DND-41 (cell line): Measurements from ENCODE around the gene XKR7.

Experiments used
- ATAC-seq: fragments of 200-7000 bp; cut with Tn5 transposase; 3 replicates; pipeline ENCODE4 v1.9.1; 2021; ENCODE audit warnings: low read depth; ENCODE audit not compliant: insufficient read depth
- DNase-seq: peaks from one replicate; pipeline ENCODE4 v3.0.0-alpha.2; 2020
- H2AFZ ChIP-seq: 2 replicates; pipeline ENCODE4 v1.6.0; 2012; ENCODE audit warnings: low read depth, low read length
- H3K27ac ChIP-seq: 2 replicates; pipeline ENCODE4 v1.5.1; 2012; ENCODE audit warnings: low read length, inconsistent platforms
- H3K27me3 ChIP-seq: fragments of 200-600 bp; sonication (generic); 2 replicates; pipeline ENCODE4 v1.6.0; 2012; ENCODE audit warnings: low read length, mild to moderate bottlenecking, inconsistent platforms; ENCODE audit not compliant: insufficient read depth, poor library complexity
- H3K36me3 ChIP-seq: 2 replicates; pipeline ENCODE4 v1.5.1; 2012; ENCODE audit warnings: low read length, inconsistent platforms; ENCODE audit not compliant: insufficient read depth
- H3K4me1 ChIP-seq: 2 replicates; pipeline ENCODE4 v1.5.1; 2012; ENCODE audit warnings: mild to moderate bottlenecking, low read length; ENCODE audit not compliant: insufficient read depth
- H3K4me2 ChIP-seq: 2 replicates; pipeline ENCODE4 v1.6.0; 2012; ENCODE audit warnings: mild to moderate bottlenecking, moderate library complexity, low read length, inconsistent platforms; ENCODE audit not compliant: insufficient read depth
- H3K4me3 ChIP-seq, 2 experiments: fragments of 200-600 bp in 1 of 2; shearing (Covaris generic) in 1 of 2; 2 replicates each; pipeline ENCODE4 v1.5.1; 2012 to 2016; ENCODE audit warnings: inconsistent platforms in 2 of 2, low read length in 2 of 2, mild to moderate bottlenecking in 2 of 2, low read depth in 1 of 2, moderate library complexity in 1 of 2
- H3K79me2 ChIP-seq: 2 replicates; pipeline ENCODE4 v1.6.0; 2012; ENCODE audit warnings: low read length, inconsistent platforms; ENCODE audit not compliant: insufficient read depth
- H3K9ac ChIP-seq: 2 replicates; pipeline ENCODE4 v1.6.0; 2012; ENCODE audit warnings: low read depth, mild to moderate bottlenecking, inconsistent platforms, low read length, moderate library complexity
- H3K9me3 ChIP-seq: 2 replicates; pipeline ENCODE4 v1.5.1; 2012; ENCODE audit warnings: low read length, moderate library complexity, mild to moderate bottlenecking, inconsistent platforms; ENCODE audit not compliant: insufficient read depth, severe bottlenecking
- H4K20me1 ChIP-seq: 2 replicates; pipeline ENCODE4 v1.6.0; 2012; ENCODE audit warnings: low read length; ENCODE audit not compliant: insufficient read depth
- CTCF ChIP-seq: IDR thresholded peaks from 2 replicates; pipeline ENCODE4 v1.5.1; 2012; ENCODE audit warnings: borderline replicate concordance, low read length, moderate library complexity, mild to moderate bottlenecking; ENCODE audit not compliant: poor library complexity, severe bottlenecking; ENCODE audit errors: extremely low read depth
- EZH2 ChIP-seq: IDR thresholded peaks from 3 replicates; pipeline ENCODE4 v1.6.1; 2012; ENCODE audit warnings: borderline replicate concordance, low read depth, mild to moderate bottlenecking, moderate library complexity, low read length, inconsistent platforms; ENCODE audit not compliant: severe bottlenecking

XKR7 gene

GRCh38 chr20:32052778-32053362 lies 84.9 kb downstream of the XKR7 start:
- ATAC-seq (no peak), DNase-seq (no peak)
- no peak overlapping the region for H3K27ac ChIP-seq
- no peak overlapping the region for H3K4me2 ChIP-seq
- H3K4me1 ChIP-seq, result no peaks in the 10 kb centered on the region
- peaks cover 6% of the 10 kb centered on the region for H3K27me3 ChIP-seq
- no peak for TF ChIP-seq EZH2
- no peak for TF ChIP-seq CTCF
- no peaks in the 10 kb centered on the region for H3K79me2 ChIP-seq
- H4K20me1 ChIP-seq, result no peaks in the 10 kb centered on the region
- no peaks in the 10 kb centered on the region for H3K9me3 ChIP-seq
- H2AFZ ChIP-seq, result no peak overlapping the region
- no peak overlapping the region for H3K9ac ChIP-seq
- no peak overlapping the region for H3K4me3 ChIP-seq
- no peaks in the 10 kb centered on the region for H3K36me3 ChIP-seq
